Measurements from ENCODE around the gene VIL1. TPM values are rescaled to one million over a fixed set of nuclear protein-coding genes. Genes with fewer than 3 reads are reported as not detected.

VIL1 gene
- total RNA-seq, 1 donor from 2014 or later: not detected

DNA sequence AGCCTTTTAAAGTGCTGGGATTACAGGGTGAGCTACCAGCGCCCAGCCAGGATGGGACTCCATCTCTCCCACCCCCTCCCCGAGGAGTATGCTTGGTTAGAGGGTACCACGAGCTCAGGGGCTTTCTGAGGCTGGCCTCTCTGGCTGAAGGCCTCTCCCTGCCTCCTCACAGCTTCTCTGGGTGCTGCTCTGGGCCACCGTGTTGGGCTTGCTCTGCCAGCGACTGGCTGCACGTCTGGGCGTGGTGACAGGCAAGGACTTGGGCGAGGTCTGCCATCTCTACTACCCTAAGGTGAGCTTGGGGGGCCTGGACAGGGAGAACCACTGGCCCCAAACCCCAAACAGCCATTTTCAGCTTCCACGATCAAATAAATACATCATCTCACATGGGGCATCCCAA lies 33.9 kb upstream of the VIL1 start:
- H3K36me3 Mint-ChIP-seq (ENCODE audit: unreplicated experiment): no peaks in the 10 kb centered on the region
- H3K4me3 Mint-ChIP-seq (ENCODE audit: unreplicated experiment): no peak overlapping the region
- peaks cover 4% of the 10 kb centered on the region for H3K4me1 Mint-ChIP-seq (ENCODE audit: unreplicated experiment)
- peaks cover 5% of the 10 kb centered on the region for H3K27me3 Mint-ChIP-seq (ENCODE audit: unreplicated experiment)
- H3K9me3 Mint-ChIP-seq (ENCODE audit: unreplicated experiment): no peaks in the 10 kb centered on the region
- no peak overlapping the region for H3K27ac Mint-ChIP-seq (ENCODE audit: unreplicated experiment)
- no peak for DNase-seq (ENCODE audit: extremely low spot score, unreplicated experiment)
- TF ChIP-seq CTCF (IDR thresholded peaks at IDR 0.05): no peak

GRCh38 chr2:218386505-218387368 lies 32.2 kb upstream of the VIL1 start:
- no peak overlapping the region for H3K27ac Mint-ChIP-seq (ENCODE audit: unreplicated experiment)
- H3K36me3 Mint-ChIP-seq (ENCODE audit: unreplicated experiment): no peaks in the 10 kb centered on the region
- peaks cover 2% of the 10 kb centered on the region for H3K27me3 Mint-ChIP-seq (ENCODE audit: unreplicated experiment)
- DNase-seq (ENCODE audit: extremely low spot score, unreplicated experiment): no peak
- no peaks in the 10 kb centered on the region for H3K9me3 Mint-ChIP-seq (ENCODE audit: unreplicated experiment)
- peaks cover 4% of the 10 kb centered on the region for H3K4me1 Mint-ChIP-seq (ENCODE audit: unreplicated experiment)
- H3K4me3 Mint-ChIP-seq (ENCODE audit: unreplicated experiment): peak overlapping the region; percentile 35
- no peak for TF ChIP-seq CTCF (IDR thresholded peaks at IDR 0.05)

GRCh38 chr2:218387369-218388194 lies 31.3 kb upstream of the VIL1 start:
- no peak overlapping the region for H3K27ac Mint-ChIP-seq (ENCODE audit: unreplicated experiment)
- DNase-seq (ENCODE audit: extremely low spot score, unreplicated experiment): no peak

DNA sequence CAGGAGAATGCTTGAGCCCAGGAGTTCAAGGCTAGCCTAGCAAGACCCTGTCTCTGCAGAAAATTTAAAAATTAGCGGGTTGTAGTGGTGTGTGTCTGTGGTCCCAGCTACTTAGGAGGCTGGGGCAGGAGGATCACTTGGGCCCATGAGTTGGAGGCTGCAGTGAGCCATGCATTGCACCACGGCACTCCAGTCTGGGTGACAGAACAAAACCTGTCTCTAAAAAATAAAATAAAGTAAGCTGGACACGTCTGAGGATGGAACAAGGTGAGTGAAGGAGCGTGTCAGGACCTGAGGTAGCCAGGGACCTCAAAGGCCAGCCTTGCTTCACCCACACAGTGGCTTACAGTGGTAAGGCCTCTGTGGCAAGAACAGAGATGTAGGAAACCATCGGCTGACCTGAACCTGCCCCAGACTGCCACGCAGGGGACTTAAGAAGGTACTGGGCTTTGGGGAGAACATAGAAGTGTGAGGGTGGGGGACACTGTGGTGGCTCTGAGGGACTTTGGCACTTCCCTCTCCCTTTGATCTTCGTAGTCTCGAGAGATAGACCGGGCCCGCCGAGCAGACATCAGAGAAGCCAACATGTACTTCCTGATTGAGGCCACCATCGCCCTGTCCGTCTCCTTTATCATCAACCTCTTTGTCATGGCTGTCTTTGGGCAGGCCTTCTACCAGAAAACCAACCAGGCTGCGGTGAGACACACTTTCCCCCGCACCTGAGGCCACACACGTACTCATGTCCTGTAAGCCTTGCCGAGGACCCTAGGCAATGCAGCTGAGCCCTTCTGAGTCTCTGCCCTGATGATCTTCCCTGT lies 29.4 kb upstream of the VIL1 start:
- H3K4me1 Mint-ChIP-seq (ENCODE audit: unreplicated experiment): peaks cover 4% of the 10 kb centered on the region
- no peaks in the 10 kb centered on the region for H3K9me3 Mint-ChIP-seq (ENCODE audit: unreplicated experiment)
- H3K27ac Mint-ChIP-seq (ENCODE audit: unreplicated experiment): no peak overlapping the region
- TF ChIP-seq CTCF (IDR thresholded peaks at IDR 0.05): no peak
- H3K27me3 Mint-ChIP-seq (ENCODE audit: unreplicated experiment): no peaks in the 10 kb centered on the region
- no peaks in the 10 kb centered on the region for H3K36me3 Mint-ChIP-seq (ENCODE audit: unreplicated experiment)
- H3K4me3 Mint-ChIP-seq (ENCODE audit: unreplicated experiment): no peak overlapping the region
- no peak for DNase-seq (ENCODE audit: extremely low spot score, unreplicated experiment)

More at GRCh38 chr2:218387369-218388194, 31.3 kb upstream of the VIL1 start:
- H3K4me1 Mint-ChIP-seq (ENCODE audit: unreplicated experiment): peaks cover 4% of the 10 kb centered on the region
- H3K4me3 Mint-ChIP-seq (ENCODE audit: unreplicated experiment): peak overlapping the region; percentile 35
- no peak for TF ChIP-seq CTCF (IDR thresholded peaks at IDR 0.05)
- H3K36me3 Mint-ChIP-seq (ENCODE audit: unreplicated experiment): no peaks in the 10 kb centered on the region
- H3K9me3 Mint-ChIP-seq (ENCODE audit: unreplicated experiment): no peaks in the 10 kb centered on the region
- H3K27me3 Mint-ChIP-seq (ENCODE audit: unreplicated experiment): no peaks in the 10 kb centered on the region
